NCI-H2081 treated with DMSO at 0.1 percent for 48 hours (cell line): ENCODE measurements around the gene RTF2.

ENCODE experiments used
- DNase-seq: peaks from one replicate; lab custom pipeline; 2025; lab: John Stamatoyannopoulos, UW

RTF2 gene

GRCh38 chr20:56438284-56438683 is 30.1 kb upstream of the RTF2 start:
- DNase-seq = no peak

- no peak for DNase-seq
These were observed 28.6 kb upstream of the RTF2 start for GRCh38 chr20:56439771-56440291.

- DNase-seq = no peak
These were observed 27.9 kb upstream of the RTF2 start for GRCh38 chr20:56440346-56441007.

GRCh38 chr20:56442389-56443365 is 25.8 kb upstream of the RTF2 start:
- DNase-seq = no peak

GRCh38 chr20:56443654-56444540 is 24.5 kb upstream of the RTF2 start:
- no peak for DNase-seq

GRCh38 chr20:56445130-56445529 is 23.3 kb upstream of the RTF2 start:
- DNase-seq = no peak

- DNase-seq = no peak
These were observed 22.9 kb upstream of the RTF2 start for GRCh38 chr20:56445540-56445939.

GRCh38 chr20:56447227-56447626 is 21.2 kb upstream of the RTF2 start:
- DNase-seq = no peak

- no peak for DNase-seq
These were observed 19.0 kb upstream of the RTF2 start for GRCh38 chr20:56449459-56449858.

- no peak for DNase-seq
These were observed 17.2 kb upstream of the RTF2 start for GRCh38 chr20:56451056-56451765.

- DNase-seq = no peak
These were observed 15.1 kb upstream of the RTF2 start for GRCh38 chr20:56453352-56453751.

GRCh38 chr20:56454754-56455153 is 13.7 kb upstream of the RTF2 start:
- DNase-seq = no peak

GRCh38 chr20:56458206-56458821 is 10.1 kb upstream of the RTF2 start:
- DNase-seq = no peak

GRCh38 chr20:56460459-56460858 is 8.0 kb upstream of the RTF2 start:
- no peak for DNase-seq

GRCh38 chr20:56461576-56461975 is 6.9 kb upstream of the RTF2 start:
- no peak for DNase-seq

GRCh38 chr20:56463428-56463827 is 5.0 kb upstream of the RTF2 start:
- DNase-seq = no peak

- DNase-seq = no peak
These were observed 2.4 kb upstream of the RTF2 start for GRCh38 chr20:56465997-56466396.

GRCh38 chr20:56467968-56468315 is 485 bp upstream of the RTF2 start:
- DNase-seq = no peak

GRCh38 chr20:56469077-56469449 is 636 bp downstream of the RTF2 start:
- DNase-seq = no peak

GRCh38 chr20:56483970-56484369 is 15.5 kb downstream of the RTF2 start:
- DNase-seq = no peak

GRCh38 chr20:56487216-56487615 is 18.8 kb downstream of the RTF2 start:
- no peak for DNase-seq
